Keratinocyte (primary cell): ENCODE results near the gene STK11. TPM values are rescaled to one million over a fixed set of nuclear protein-coding genes. Genes with fewer than 3 reads are reported as not detected.

Source experiments
- DNase-seq: peaks from one replicate; pipeline ENCODE4 v3.0.0-alpha.2; 2011; ENCODE audit warnings: low read depth, missing footprints, low spot score
- FAIRE-seq: peaks from 2 replicates; lab custom pipeline; 2011; peaks lifted over from hg19 to GRCh38; lab: Jason Lieb, UNC
- H2AFZ ChIP-seq: 2 replicates; pipeline ENCODE4 v1.6.0; 2012; ENCODE audit warnings: low read length, control low read depth, inconsistent platforms; ENCODE audit not compliant: control insufficient read depth
- H3K27ac ChIP-seq: 2 replicates; pipeline ENCODE4 v1.5.1; 2011; ENCODE audit warnings: low read length; ENCODE audit not compliant: control insufficient read depth, insufficient read depth
- H3K27me3 ChIP-seq: 3 replicates; pipeline ENCODE4 v1.6.0; 2011; ENCODE audit warnings: low read length; ENCODE audit not compliant: control insufficient read depth, insufficient read depth; ENCODE audit errors: extremely low read depth
- H3K36me3 ChIP-seq, 2 experiments: 2 replicates in 1 of 2; 3 replicates in 1 of 2; pipeline ENCODE4 v1.5.1; 2011; ENCODE audit warnings: low read length in 2 of 2, mild to moderate bottlenecking in 1 of 2; ENCODE audit not compliant: control insufficient read depth in 2 of 2, insufficient read depth in 2 of 2; ENCODE audit errors: extremely low read depth in 1 of 2
- H3K4me1 ChIP-seq: 3 replicates; pipeline ENCODE4 v1.5.1; 2011; ENCODE audit warnings: low read length; ENCODE audit not compliant: control insufficient read depth, insufficient read depth; ENCODE audit errors: extremely low read depth
- H3K4me2 ChIP-seq: 3 replicates; pipeline ENCODE4 v1.6.0; 2011; ENCODE audit warnings: low read depth, low read length; ENCODE audit not compliant: control insufficient read depth, insufficient read depth; ENCODE audit errors: extremely low read depth
- H3K4me3 ChIP-seq, 3 experiments: fragments of 200-600 bp in 1 of 3; sonication (generic) in 1 of 3; 2 replicates in 2 of 3; 3 replicates in 1 of 3; pipeline ENCODE4 v1.5.1; 2011 to 2016; ENCODE audit warnings: low read length in 3 of 3, mild to moderate bottlenecking in 3 of 3, control low read depth in 2 of 3, inconsistent platforms in 1 of 3, low read depth in 1 of 3, mixed read lengths in 1 of 3, mixed run types in 1 of 3, moderate library complexity in 1 of 3; ENCODE audit not compliant: control insufficient read depth in 2 of 3, insufficient read depth in 2 of 3; ENCODE audit errors: extremely low read depth in 1 of 3
- H3K79me2 ChIP-seq: 2 replicates; pipeline ENCODE4 v1.6.0; 2012; ENCODE audit warnings: low read length; ENCODE audit not compliant: control insufficient read depth, insufficient read depth
- H3K9ac ChIP-seq: 3 replicates; pipeline ENCODE4 v1.6.0; 2011; ENCODE audit warnings: low read length; ENCODE audit not compliant: control insufficient read depth, insufficient read depth; ENCODE audit errors: extremely low read depth
- H3K9me1 ChIP-seq: 3 replicates; pipeline ENCODE4 v1.6.0; 2011; ENCODE audit warnings: low read length; ENCODE audit not compliant: control insufficient read depth, insufficient read depth; ENCODE audit errors: extremely low read depth
- H3K9me3 ChIP-seq: 2 replicates; pipeline ENCODE4 v1.5.1; 2012; ENCODE audit warnings: low read depth, low read length; ENCODE audit not compliant: control insufficient read depth
- H4K20me1 ChIP-seq: 3 replicates; pipeline ENCODE4 v1.6.0; 2011; ENCODE audit warnings: low read length; ENCODE audit not compliant: control insufficient read depth, insufficient read depth; ENCODE audit errors: extremely low read depth
- EZH2 ChIP-seq: IDR thresholded peaks from one replicate; pipeline ENCODE4 v1.6.1; 2012; ENCODE audit warnings: inconsistent platforms, mild to moderate bottlenecking, low read length, moderate library complexity
- dilution Hi-C: fragments of 300-500 bp; cut with MboI; formaldehyde crosslinking; loops from one replicate; pipeline ENCODE4 v1.7.0; 2020; ENCODE audit warnings: low sequenced_read_pairs; ENCODE audit not compliant: extremely low pct_ligation_motif_present
- polyA plus RNA-seq, 5 experiments: library from polyadenylated mRNA; depleted of rRNA in 3 of 5; stranded (reverse) in 3 of 5; stranded (forward) in 1 of 5; unstranded in 1 of 5; fragments of >200 nt; gene quantifications; 1 replicate in 1 of 5; 2 replicates in 3 of 5; 3 replicates in 1 of 5; pipeline versions ENCODE4 v1.2.1 to v1.2.3, GENCODE V29; 2011 to 2012; ENCODE audit warnings: missing spikeins in 2 of 5, low read depth in 1 of 5, low replicate concordance in 1 of 5
- TF ChIP-seq, protein P1 (sequence below), 3 experiments: IDR thresholded peaks in 1 of 3; conservative IDR thresholded peaks in 1 of 3; optimal IDR thresholded peaks in 1 of 3; 2 replicates in 2 of 3; 3 replicates in 1 of 3; pipeline versions ENCODE3 to v1.5.1; 2011; ENCODE audit warnings: low read length in 3 of 3, mild to moderate bottlenecking in 3 of 3, moderate library complexity in 2 of 3, control low read depth in 1 of 3, inconsistent platforms in 1 of 3; ENCODE audit not compliant: insufficient read depth in 2 of 3; ENCODE audit errors: extremely low read depth in 1 of 3

The STK11 gene
- polyA plus RNA-seq, 1 donor (not counting 4 experiments of a cell fraction or from before 2014, with no cell fraction given): 24.6 TPM

DNA sequence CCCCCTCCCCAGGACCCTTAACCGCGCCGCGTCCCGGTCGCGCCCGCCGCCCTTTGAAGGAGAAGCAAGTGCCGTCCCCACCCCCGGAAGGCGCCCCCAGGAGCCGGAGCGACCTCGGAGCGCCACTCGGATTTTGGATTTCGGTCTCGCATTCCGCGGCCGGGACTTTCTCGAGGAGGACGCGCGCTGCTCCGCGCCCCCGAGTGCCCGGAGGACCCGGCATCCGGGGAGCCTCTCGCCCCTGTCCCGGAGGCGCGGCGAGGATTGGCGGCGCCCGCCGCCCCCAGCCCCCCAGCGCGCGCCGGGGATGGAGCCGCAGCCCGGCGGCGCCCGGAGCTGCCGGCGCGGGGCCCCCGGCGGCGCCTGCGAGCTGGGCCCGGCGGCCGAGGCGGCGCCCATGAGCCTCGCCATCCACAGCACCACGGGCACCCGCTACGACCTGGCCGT, 44.4 kb downstream of the STK11 start:
- FAIRE-seq: no peak

DNA sequence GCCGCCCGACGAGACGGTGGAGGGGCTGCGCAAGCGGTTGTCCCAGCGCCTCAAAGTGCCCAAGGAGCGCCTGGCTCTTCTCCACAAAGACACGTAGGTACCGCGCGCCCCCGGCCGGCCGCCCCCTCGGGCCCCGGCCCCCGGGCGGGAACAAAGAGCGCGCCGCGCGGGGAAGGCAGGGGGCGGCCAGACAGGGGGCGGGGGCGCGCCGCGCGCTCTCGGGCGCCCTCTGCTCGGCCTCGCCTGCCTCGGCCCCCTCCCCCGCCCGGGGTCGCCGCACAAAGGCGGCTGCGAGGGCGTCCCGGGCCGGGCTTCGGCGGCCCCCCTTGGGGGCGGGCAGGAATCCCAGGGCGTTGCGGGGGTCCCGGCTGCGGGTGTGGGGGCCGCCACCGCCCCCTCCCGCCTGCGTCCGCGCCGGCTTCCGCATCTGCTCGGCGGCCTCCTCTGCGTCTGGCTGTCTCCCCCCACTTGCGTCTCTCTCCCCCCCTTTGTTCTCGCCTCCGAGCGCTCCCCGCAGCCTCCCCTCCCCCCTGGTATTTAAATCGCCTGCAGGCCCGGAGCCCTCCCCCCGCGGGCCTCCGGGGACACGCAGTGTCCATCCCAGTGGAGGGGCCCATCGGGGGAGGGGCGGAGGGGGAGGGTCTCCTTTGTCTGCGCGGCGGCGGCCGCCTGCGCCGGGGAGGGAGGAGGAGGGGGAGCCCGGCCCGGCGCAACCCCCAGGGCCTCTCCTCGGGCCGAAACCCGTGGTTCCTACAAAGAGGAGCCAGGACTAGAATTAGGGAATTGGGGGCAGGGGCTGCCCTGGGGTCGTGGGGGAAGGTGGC, 45.1 kb downstream of the STK11 start:
- Histone ChIP-seq H3K27me3 (no peaks in the 10 kb centered on the region), H3K27ac (peak overlapping the region; percentile 69), H3K9ac (peak overlapping the region; percentile 83), H3K9me3 (no peaks in the 10 kb centered on the region), H3K36me3 (peaks cover 14 to 25% of the 10 kb centered on the region in 2 experiments), H3K4me1 (peaks cover 6% of the 10 kb centered on the region), H4K20me1 (peaks cover 5% of the 10 kb centered on the region), H3K9me1 (no peaks in the 10 kb centered on the region), H2AFZ (no peak overlapping the region), H3K4me3 (peak overlapping the region; percentile 83 to 87 (median 85)), H3K4me2 (peak overlapping the region; percentile 81), H3K79me2 (peaks cover 43% of the 10 kb centered on the region)
- TF ChIP-seq, protein P1, sequence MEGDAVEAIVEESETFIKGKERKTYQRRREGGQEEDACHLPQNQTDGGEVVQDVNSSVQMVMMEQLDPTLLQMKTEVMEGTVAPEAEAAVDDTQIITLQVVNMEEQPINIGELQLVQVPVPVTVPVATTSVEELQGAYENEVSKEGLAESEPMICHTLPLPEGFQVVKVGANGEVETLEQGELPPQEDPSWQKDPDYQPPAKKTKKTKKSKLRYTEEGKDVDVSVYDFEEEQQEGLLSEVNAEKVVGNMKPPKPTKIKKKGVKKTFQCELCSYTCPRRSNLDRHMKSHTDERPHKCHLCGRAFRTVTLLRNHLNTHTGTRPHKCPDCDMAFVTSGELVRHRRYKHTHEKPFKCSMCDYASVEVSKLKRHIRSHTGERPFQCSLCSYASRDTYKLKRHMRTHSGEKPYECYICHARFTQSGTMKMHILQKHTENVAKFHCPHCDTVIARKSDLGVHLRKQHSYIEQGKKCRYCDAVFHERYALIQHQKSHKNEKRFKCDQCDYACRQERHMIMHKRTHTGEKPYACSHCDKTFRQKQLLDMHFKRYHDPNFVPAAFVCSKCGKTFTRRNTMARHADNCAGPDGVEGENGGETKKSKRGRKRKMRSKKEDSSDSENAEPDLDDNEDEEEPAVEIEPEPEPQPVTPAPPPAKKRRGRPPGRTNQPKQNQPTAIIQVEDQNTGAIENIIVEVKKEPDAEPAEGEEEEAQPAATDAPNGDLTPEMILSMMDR (optimal IDR thresholded peaks at IDR 0.05 in 1 of 3, IDR thresholded peaks at IDR 0.05 in 1 of 3, conservative IDR thresholded peaks at IDR 0.05 in 1 of 3; ENCODE audit: extremely low read depth in 1 of 3, insufficient read depth in 2 of 3, low read length in 3 of 3): no peak
- DNase-seq: no peak
- dilution Hi-C loops: no loop called here
- no peak for FAIRE-seq

More for the DNA sequence above, 44.4 kb downstream of the STK11 start:
- peaks cover 7% of the 10 kb centered on the region for H3K4me1 ChIP-seq
- no peaks in the 10 kb centered on the region for H3K27me3 ChIP-seq
- TF ChIP-seq EZH2: no peak
- TF ChIP-seq, protein P1 (optimal IDR thresholded peaks at IDR 0.05 in 1 of 3, IDR thresholded peaks at IDR 0.05 in 1 of 3, conservative IDR thresholded peaks at IDR 0.05 in 1 of 3; ENCODE audit: extremely low read depth in 1 of 3, insufficient read depth in 2 of 3, low read length in 3 of 3): no peak
- peaks cover 11 to 18% of the 10 kb centered on the region in 2 experiments for H3K36me3 ChIP-seq
- no peak for DNase-seq
- peaks cover 37% of the 10 kb centered on the region for H3K79me2 ChIP-seq
- H3K9me3 ChIP-seq: no peaks in the 10 kb centered on the region
- no peak overlapping the region for H2AFZ ChIP-seq
- peaks cover 5% of the 10 kb centered on the region for H4K20me1 ChIP-seq
- H3K4me2 ChIP-seq: no peak overlapping the region
- H3K9me1 ChIP-seq: no peaks in the 10 kb centered on the region
- H3K4me3 ChIP-seq: peak overlapping the region; percentile 69 to 87 (median 85)
- dilution Hi-C loops: no loop called here
- H3K9ac ChIP-seq: peak overlapping the region; percentile 83
- H3K27ac ChIP-seq: peak overlapping the region; percentile 69
